ENCODE measurements around the gene NOXRED1. TPM values are rescaled to one million over a fixed set of nuclear protein-coding genes. Genes with fewer than 3 reads are reported as not detected.

Gene NOXRED1
- polyA plus RNA-seq, 1 donor (not counting 4 experiments of a cell fraction or from before 2014, with no cell fraction given) = 0.33 TPM

DNA sequence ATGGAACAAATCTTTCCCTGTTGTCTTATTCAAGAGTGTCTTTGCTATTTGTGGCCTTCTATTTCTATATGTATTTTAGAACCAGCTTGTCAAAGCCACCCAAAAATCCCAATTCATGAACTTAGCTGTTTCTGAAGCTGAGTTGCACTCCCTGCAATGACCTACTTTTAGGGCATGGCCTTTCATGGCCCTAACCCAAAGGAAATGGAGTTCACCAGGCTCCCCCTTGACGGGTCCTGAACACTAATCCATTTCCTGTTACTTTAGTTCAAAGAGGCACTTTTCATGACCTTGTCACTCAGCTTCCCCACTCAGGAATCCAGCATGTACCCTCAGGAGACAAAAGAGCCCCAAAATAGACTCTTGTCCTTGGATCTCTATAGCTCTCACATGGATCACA is 54.0 kb downstream of the NOXRED1 start:
- Histone ChIP-seq H3K27me3 (ENCODE audit: control insufficient read depth, extremely low read depth, insufficient read depth, low read length) (no peaks in the 10 kb centered on the region), H3K4me3 (ENCODE audit: control insufficient read depth in 2 of 3, extremely low read depth in 1 of 3, insufficient read depth in 2 of 3, low read depth in 1 of 3, low read length in 3 of 3) (no peak overlapping the region), H3K4me2 (ENCODE audit: control insufficient read depth, extremely low read depth, insufficient read depth, low read depth, low read length) (no peak overlapping the region), H3K9me3 (ENCODE audit: control insufficient read depth, low read depth, low read length) (no peaks in the 10 kb centered on the region), H3K4me1 (ENCODE audit: control insufficient read depth, extremely low read depth, insufficient read depth, low read length) (no peaks in the 10 kb centered on the region), H3K27ac (ENCODE audit: control insufficient read depth, insufficient read depth, low read length) (no peak overlapping the region), H3K9ac (ENCODE audit: control insufficient read depth, extremely low read depth, insufficient read depth, low read length) (no peak overlapping the region), H2AFZ (ENCODE audit: control insufficient read depth, low read length) (no peak overlapping the region), H4K20me1 (ENCODE audit: control insufficient read depth, extremely low read depth, insufficient read depth, low read length) (no peaks in the 10 kb centered on the region), H3K79me2 (ENCODE audit: control insufficient read depth, insufficient read depth, low read length) (peaks cover 5% of the 10 kb centered on the region), H3K36me3 (ENCODE audit: control insufficient read depth in 2 of 2, extremely low read depth in 1 of 2, insufficient read depth in 2 of 2, low read length in 2 of 2) (no peaks in the 10 kb centered on the region), H3K9me1 (ENCODE audit: control insufficient read depth, extremely low read depth, insufficient read depth, low read length) (no peaks in the 10 kb centered on the region)
- FAIRE-seq = no peak
- TF ChIP-seq, protein P1, sequence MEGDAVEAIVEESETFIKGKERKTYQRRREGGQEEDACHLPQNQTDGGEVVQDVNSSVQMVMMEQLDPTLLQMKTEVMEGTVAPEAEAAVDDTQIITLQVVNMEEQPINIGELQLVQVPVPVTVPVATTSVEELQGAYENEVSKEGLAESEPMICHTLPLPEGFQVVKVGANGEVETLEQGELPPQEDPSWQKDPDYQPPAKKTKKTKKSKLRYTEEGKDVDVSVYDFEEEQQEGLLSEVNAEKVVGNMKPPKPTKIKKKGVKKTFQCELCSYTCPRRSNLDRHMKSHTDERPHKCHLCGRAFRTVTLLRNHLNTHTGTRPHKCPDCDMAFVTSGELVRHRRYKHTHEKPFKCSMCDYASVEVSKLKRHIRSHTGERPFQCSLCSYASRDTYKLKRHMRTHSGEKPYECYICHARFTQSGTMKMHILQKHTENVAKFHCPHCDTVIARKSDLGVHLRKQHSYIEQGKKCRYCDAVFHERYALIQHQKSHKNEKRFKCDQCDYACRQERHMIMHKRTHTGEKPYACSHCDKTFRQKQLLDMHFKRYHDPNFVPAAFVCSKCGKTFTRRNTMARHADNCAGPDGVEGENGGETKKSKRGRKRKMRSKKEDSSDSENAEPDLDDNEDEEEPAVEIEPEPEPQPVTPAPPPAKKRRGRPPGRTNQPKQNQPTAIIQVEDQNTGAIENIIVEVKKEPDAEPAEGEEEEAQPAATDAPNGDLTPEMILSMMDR (optimal IDR thresholded peaks at IDR 0.05 in 1 of 3, IDR thresholded peaks at IDR 0.05 in 1 of 3, conservative IDR thresholded peaks at IDR 0.05 in 1 of 3; ENCODE audit: extremely low read depth in 1 of 3, insufficient read depth in 2 of 3, low read length in 3 of 3) = no peak
- no peak for TF ChIP-seq EZH2 (IDR thresholded peaks at IDR 0.05; ENCODE audit: low read length)
- dilution Hi-C loops (cut with MboI; ENCODE audit: extremely low pct_ligation_motif_present, low sequenced_read_pairs) = no loop called here
- no peak for DNase-seq (ENCODE audit: low read depth, low spot score)

DNA sequence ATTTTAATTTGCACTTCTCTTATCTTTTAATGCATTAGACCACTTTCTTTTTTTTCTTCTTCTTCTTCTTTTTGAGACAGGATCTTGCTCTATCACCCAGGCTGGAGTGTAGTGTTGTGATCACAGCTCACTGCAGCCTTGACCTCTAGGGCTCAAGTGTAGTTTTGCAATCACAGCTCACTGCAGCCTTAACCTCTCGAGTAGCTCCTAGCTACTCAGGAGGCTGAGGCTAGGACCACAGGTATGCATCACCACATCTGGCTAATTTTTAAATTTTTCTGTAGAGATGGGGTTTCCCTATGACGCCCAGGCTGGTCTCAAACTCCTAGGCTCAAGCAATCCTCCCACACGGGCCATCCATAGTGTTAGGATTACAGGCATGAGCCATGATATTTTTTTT is 59.2 kb downstream of the NOXRED1 start:
- no peak overlapping the region for H3K4me3 ChIP-seq (ENCODE audit: control insufficient read depth in 2 of 3, extremely low read depth in 1 of 3, insufficient read depth in 2 of 3, low read depth in 1 of 3, low read length in 3 of 3)
- no peak for DNase-seq (ENCODE audit: low read depth, low spot score)
- no peaks in the 10 kb centered on the region for H3K27me3 ChIP-seq (ENCODE audit: control insufficient read depth, extremely low read depth, insufficient read depth, low read length)
- dilution Hi-C loops (cut with MboI; ENCODE audit: extremely low pct_ligation_motif_present, low sequenced_read_pairs) = no loop called here
- TF ChIP-seq, protein P1 (optimal IDR thresholded peaks at IDR 0.05 in 1 of 3, IDR thresholded peaks at IDR 0.05 in 1 of 3, conservative IDR thresholded peaks at IDR 0.05 in 1 of 3; ENCODE audit: extremely low read depth in 1 of 3, insufficient read depth in 2 of 3, low read length in 3 of 3) = no peak
- no peak for TF ChIP-seq EZH2 (IDR thresholded peaks at IDR 0.05; ENCODE audit: low read length)
- H3K36me3 ChIP-seq (ENCODE audit: control insufficient read depth in 2 of 2, extremely low read depth in 1 of 2, insufficient read depth in 2 of 2, low read length in 2 of 2) = no peaks in the 10 kb centered on the region
- H3K27ac ChIP-seq (ENCODE audit: control insufficient read depth, insufficient read depth, low read length) = no peak overlapping the region
- H3K79me2 ChIP-seq (ENCODE audit: control insufficient read depth, insufficient read depth, low read length) = no peaks in the 10 kb centered on the region
- no peak overlapping the region for H2AFZ ChIP-seq (ENCODE audit: control insufficient read depth, low read length)
- FAIRE-seq = no peak
- no peak overlapping the region for H3K4me2 ChIP-seq (ENCODE audit: control insufficient read depth, extremely low read depth, insufficient read depth, low read depth, low read length)
- no peaks in the 10 kb centered on the region for H4K20me1 ChIP-seq (ENCODE audit: control insufficient read depth, extremely low read depth, insufficient read depth, low read length)
- H3K4me1 ChIP-seq (ENCODE audit: control insufficient read depth, extremely low read depth, insufficient read depth, low read length) = no peaks in the 10 kb centered on the region
- H3K9ac ChIP-seq (ENCODE audit: control insufficient read depth, extremely low read depth, insufficient read depth, low read length) = no peak overlapping the region
- no peaks in the 10 kb centered on the region for H3K9me3 ChIP-seq (ENCODE audit: control insufficient read depth, low read depth, low read length)
- no peaks in the 10 kb centered on the region for H3K9me1 ChIP-seq (ENCODE audit: control insufficient read depth, extremely low read depth, insufficient read depth, low read length)
